Measurements from ENCODE around the gene TSPAN6.

GRCh38 chrX:100623001-100623400 is 13.6 kb downstream of the TSPAN6 start:
- TF ChIP-seq THAP12 (CRISPR knock-in tag; IDR thresholded peaks at IDR 0.05) = no peak
- no peak for TF ChIP-seq NFATC3 (IDR thresholded peaks at IDR 0.05)
- no peak for TF ChIP-seq POLR2A (conservative IDR thresholded peaks at IDR 0.05)
- no peak for TF ChIP-seq TEAD4 (IDR thresholded peaks at IDR 0.05; ENCODE audit: low read length)
- TF ChIP-seq TEAD4 (CRISPR knock-in tag; IDR thresholded peaks at IDR 0.05; ENCODE audit: borderline replicate concordance) = no peak
- TF ChIP-seq CTCF (IDR thresholded peaks at IDR 0.05 in 2 of 3, conservative IDR thresholded peaks at IDR 0.05 in 1 of 3; ENCODE audit: insufficient read depth in 2 of 3, low read depth in 1 of 3, low read length in 3 of 3) = no peak
- TF ChIP-seq REST (IDR thresholded peaks at IDR 0.05; ENCODE audit: borderline replicate concordance) = no peak
- no peak for TF ChIP-seq REST (CRISPR knock-in tag; IDR thresholded peaks at IDR 0.05; ENCODE audit: low read depth)
- no peak for TF ChIP-seq ETV6 (IDR thresholded peaks at IDR 0.05; ENCODE audit: borderline replicate concordance in 1 of 2, low read depth in 2 of 2, low read length in 1 of 2)
- no peak for TF ChIP-seq ETV6 (CRISPR knock-in tag; IDR thresholded peaks at IDR 0.05; ENCODE audit: borderline replicate concordance)
- no peak for TF ChIP-seq PHF20 (IDR thresholded peaks at IDR 0.05; ENCODE audit: partially characterized antibody)
